Erythroblast (primary cell): ENCODE results near the gene B3GNT5.

Source experiments
- GATA1 ChIP-seq: IDR thresholded peaks from 2 replicates; pipeline ENCODE4 v1.6.1; 2011; ENCODE audit warnings: low read depth, mild to moderate bottlenecking, control low read depth, low read length, moderate library complexity
- POLR2A ChIP-seq: IDR thresholded peaks from 2 replicates; pipeline ENCODE4 v1.6.1; 2011; ENCODE audit warnings: mild to moderate bottlenecking, low read length

DNA sequence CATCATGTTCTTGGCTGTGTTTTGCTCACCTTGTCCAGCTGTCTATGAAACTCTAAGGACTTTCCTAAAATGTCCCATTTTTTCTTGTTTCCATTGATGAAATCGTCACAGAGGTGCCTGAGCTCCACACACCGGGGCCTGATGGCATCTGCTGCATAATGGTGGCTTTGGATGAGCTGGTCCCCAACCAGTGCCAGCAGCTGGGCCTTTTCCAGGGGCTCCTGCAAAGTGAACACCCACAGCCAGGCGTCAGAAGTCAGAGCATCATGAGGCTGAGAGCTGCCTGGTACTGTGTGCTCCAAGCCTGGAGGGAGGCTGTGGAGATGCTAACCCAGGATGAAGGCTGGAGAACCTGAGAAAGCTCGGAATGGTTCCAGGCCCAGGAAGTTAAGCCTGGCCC, 46.9 kb downstream of the B3GNT5 start:
- TF ChIP-seq POLR2A (no peak), GATA1 (no peak)
